HCT116 (cell line): ENCODE measurements around the gene CELF2. TPM values are rescaled to one million over a fixed set of nuclear protein-coding genes. Genes with fewer than 3 reads are reported as not detected.

Experiments
- ATAC-seq: fragments of 200-7000 bp; cut with Tn5 transposase; 2 replicates; pipeline ENCODE4 v1.9.1; 2020; ENCODE audit warnings: mild to moderate bottlenecking, moderate library complexity
- BruUV-seq: library from RNA; stranded (reverse); fragments of 400-500 nt; replicated peaks from 2 replicates; lab custom pipeline; 2021; lab: Mats Ljungman, UMichigan
- CTCF ChIA-PET: fragments of 300-600 bp; sonication (Branson Sonifier 250); formaldehyde crosslinking; loops from one replicate; lab custom pipeline; 2021; ENCODE audit warnings: antibody characterized with exemption; lab: Charles Lee
- POLR2A ChIA-PET: fragments of 300-600, 350-600 bp; sonication (Branson Sonifier 250); formaldehyde crosslinking; loops from one replicate; lab custom pipeline; 2021; ENCODE audit warnings: antibody characterized with exemption; lab: Charles Lee
- RAD21 ChIA-PET, 2 experiments: fragments of 300-600 bp; sonication (Branson Sonifier 250); formaldehyde crosslinking; loops; one replicate each; lab custom pipeline; 2023; ENCODE audit warnings: low total read pairs in 2 of 2; ENCODE audit not compliant: uncharacterized antibody in 2 of 2, unreplicated experiment in 2 of 2, low non-redundant PET in 1 of 2; lab: Charles Lee
- DNase-seq: peaks from one replicate; pipeline ENCODE4 v3.0.0-alpha.2; 2010; ENCODE audit warnings: low read depth, low spot score
- H2AFZ ChIP-seq: fragments of 200-600 bp; shearing (Covaris generic), sonication (generic); 2 replicates; pipeline ENCODE4 v1.6.1; 2017; ENCODE audit warnings: low read depth, mixed run types, mixed read lengths, antibody characterized with exemption, low read length; ENCODE audit not compliant: poor library complexity, severe bottlenecking
- H3K27ac ChIP-seq: 2 replicates; pipeline ENCODE4 v1.5.1; 2012; ENCODE audit warnings: low read depth, low read length
- H3K27me3 ChIP-seq: fragments of 200-600 bp; sonication (generic); 2 replicates; pipeline ENCODE4 v1.6.1; 2016; ENCODE audit warnings: mixed run types, low read length, mixed read lengths; ENCODE audit not compliant: insufficient read depth
- H3K36me3 ChIP-seq, 2 experiments: fragments of 200-500 bp in 1 of 2; fragments of 200-600 bp in 1 of 2; sonication (Bioruptor generic) in 1 of 2; sonication (generic) in 1 of 2; 2 replicates each; pipeline versions ENCODE4 v1.5.1 to v1.6.1; 2014 to 2016; ENCODE audit warnings: low read length in 2 of 2, inconsistent platforms in 1 of 2, mixed read lengths in 1 of 2, mixed run types in 1 of 2; ENCODE audit not compliant: insufficient read depth in 2 of 2, control insufficient read depth in 1 of 2
- H3K4me1 ChIP-seq, 2 experiments: fragments of 200-600 bp in 1 of 2; sonication (generic) in 1 of 2; 2 replicates each; pipeline versions ENCODE4 v1.5.1 to v1.6.1; 2012 to 2017; ENCODE audit warnings: low read length in 2 of 2, inconsistent platforms in 1 of 2, mild to moderate bottlenecking in 1 of 2, mixed read lengths in 1 of 2, mixed run types in 1 of 2, moderate library complexity in 1 of 2; ENCODE audit not compliant: insufficient read depth in 2 of 2, control insufficient read depth in 1 of 2
- H3K4me2 ChIP-seq: fragments of 200-600 bp; sonication (generic); 2 replicates; pipeline ENCODE4 v1.6.1; 2017; ENCODE audit warnings: mixed run types, low read length, mixed read lengths
- H3K4me3 ChIP-seq, 2 experiments: fragments of 200-600 bp in 1 of 2; sonication (generic) in 1 of 2; replicated peaks in 1 of 2; 2 replicates each; pipeline ENCODE4 v1.5.1; 2011 to 2016; ENCODE audit warnings: low read length in 2 of 2, control low read depth in 1 of 2, low read depth in 1 of 2, mild to moderate bottlenecking in 1 of 2, mixed read lengths in 1 of 2, mixed run types in 1 of 2
- H3K79me2 ChIP-seq: fragments of 200-600 bp; sonication (generic); 2 replicates; pipeline ENCODE4 v1.6.1; 2017; ENCODE audit warnings: mild to moderate bottlenecking, mixed run types, low read length, moderate library complexity, mixed read lengths; ENCODE audit not compliant: insufficient read depth
- H3K9ac ChIP-seq: fragments of 200-600 bp; sonication (generic); 2 replicates; pipeline ENCODE4 v1.6.1; 2016; ENCODE audit warnings: low read length, mixed read lengths
- H3K9me2 ChIP-seq: fragments of 200-600 bp; sonication (generic), shearing (Covaris generic); 2 replicates; pipeline ENCODE4 v1.6.1; 2017; ENCODE audit warnings: mixed run types, mild to moderate bottlenecking, moderate library complexity; ENCODE audit not compliant: insufficient read depth
- H3K9me3 ChIP-seq, 2 experiments: fragments of 200-500 bp in 1 of 2; fragments of 200-600 bp in 1 of 2; sonication (Bioruptor generic) in 1 of 2; sonication (generic) in 1 of 2; 2 replicates each; pipeline ENCODE4 v1.6.1; 2014 to 2017; ENCODE audit warnings: low read length in 2 of 2, mixed read lengths in 2 of 2, inconsistent platforms in 1 of 2, low read depth in 1 of 2, mild to moderate bottlenecking in 1 of 2, mixed run types in 1 of 2, moderate library complexity in 1 of 2; ENCODE audit not compliant: control insufficient read depth in 1 of 2, insufficient read depth in 1 of 2
- H4K20me1 ChIP-seq: fragments of 200-600 bp; sonication (generic), shearing (Covaris generic); 2 replicates; pipeline ENCODE4 v1.6.1; 2017; ENCODE audit warnings: mixed run types, mild to moderate bottlenecking, moderate library complexity; ENCODE audit not compliant: insufficient read depth
- CBX3 ChIP-seq: IDR thresholded peaks from 2 replicates; pipeline ENCODE4 v1.6.1; 2012; ENCODE audit warnings: low read depth
- EGR1 ChIP-seq: IDR thresholded peaks from 2 replicates; pipeline ENCODE4 v1.6.1; 2012; ENCODE audit warnings: low read depth
- ELF1 ChIP-seq: IDR thresholded peaks from 2 replicates; pipeline ENCODE4 v1.6.1; 2012; ENCODE audit warnings: low read depth, borderline replicate concordance
- EZH2 ChIP-seq: fragments of 200-600 bp; sonication (generic); IDR thresholded peaks from 2 replicates; pipeline ENCODE4 v1.6.1; 2017; ENCODE audit warnings: antibody characterized with exemption, mixed run types
- EZH2phosphoT487 ChIP-seq: fragments of 200-600 bp; IDR thresholded peaks from 2 replicates; pipeline ENCODE4 v1.6.1; 2018; ENCODE audit warnings: antibody characterized with exemption, borderline replicate concordance
- JUND ChIP-seq: IDR thresholded peaks from 2 replicates; pipeline ENCODE4 v1.6.1; 2012
- MAX ChIP-seq: IDR thresholded peaks from 2 replicates; pipeline ENCODE4 v1.6.1; 2012
- SIN3A ChIP-seq: IDR thresholded peaks from 2 replicates; pipeline ENCODE4 v1.6.1; 2012; ENCODE audit warnings: low read depth
- SRF ChIP-seq: IDR thresholded peaks from 2 replicates; pipeline ENCODE4 v1.6.1; 2012; ENCODE audit warnings: low read depth
- TCF7L2 ChIP-seq: IDR thresholded peaks from 2 replicates; pipeline ENCODE4 v1.7.0; 2011; ENCODE audit warnings: borderline replicate concordance, inconsistent platforms; ENCODE audit not compliant: insufficient read depth, insufficient read length; ENCODE audit errors: extremely low read depth
- intact Hi-C: fragments of 100-400 bp; cut with micrococcal nuclease; formaldehyde crosslinking; loops from 2 replicates; pipeline ENCODE4 v1.10.0; 2022
- total RNA-seq: library from RNA; stranded (reverse); gene quantifications from one replicate; pipeline ENCODE4 v1.2.1, GENCODE V29; 2021; ENCODE audit not compliant: unreplicated experiment
- TF ChIP-seq, protein P1 (sequence below): IDR thresholded peaks from 2 replicates; pipeline ENCODE4 v1.6.1; 2012; ENCODE audit warnings: low read depth
- TF ChIP-seq, protein P2 (sequence below), 3 experiments: fragments of 200-600 bp in 1 of 3; sonication (generic) in 1 of 3; IDR thresholded peaks in 2 of 3; conservative IDR thresholded peaks in 1 of 3; 2 replicates each; pipeline ENCODE4 v1.5.1; 2012 to 2017; ENCODE audit warnings: low read depth in 2 of 3, low read length in 2 of 3, antibody characterized with exemption in 1 of 3, borderline replicate concordance in 1 of 3, control low read depth in 1 of 3, mild to moderate bottlenecking in 1 of 3, mixed read lengths in 1 of 3, mixed run types in 1 of 3, moderate library complexity in 1 of 3; ENCODE audit not compliant: insufficient read depth in 1 of 3

CELF2 gene
- total RNA-seq, 1 experiment from 2014 or later, result 0.66 TPM

DNA sequence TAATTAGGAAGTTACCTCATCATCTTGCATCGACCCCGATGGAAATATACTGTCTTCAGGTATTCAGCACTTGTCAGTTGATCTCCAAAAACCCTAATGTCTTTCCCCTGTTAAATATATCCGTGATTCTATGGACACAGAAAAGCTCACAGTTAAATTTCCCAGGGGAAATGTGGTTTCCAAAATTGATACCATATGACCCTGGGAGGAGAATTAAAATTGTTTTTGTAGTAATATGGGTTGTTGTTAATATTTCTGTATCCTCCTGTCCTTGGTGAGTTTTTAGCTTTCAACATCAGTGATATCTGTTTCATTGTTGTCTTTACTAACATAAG lies 132.1 kb downstream of the CELF2 start:
- POLR2A ChIA-PET, result no interaction called here
- CTCF ChIA-PET, result no interaction called here

GRCh38 chr10:11150231-11150731 lies 132.6 kb downstream of the CELF2 start:
- DNase-seq (no peak), ATAC-seq (no peak)
- H4K20me1 ChIP-seq, result no peaks in the 10 kb centered on the region
- ChIA-PET POLR2A (no interaction called here), CTCF (no interaction called here), RAD21 (no interaction called here)
- no peak overlapping the region for H2AFZ ChIP-seq
- no TSS peak for BruUV-seq
- H3K27me3 ChIP-seq, result no peaks in the 10 kb centered on the region
- no peak overlapping the region for H3K27ac ChIP-seq
- no peaks in the 10 kb centered on the region for H3K36me3 ChIP-seq
- H3K4me3 ChIP-seq, result no peak overlapping the region
- H3K9ac ChIP-seq, result no peak overlapping the region
- H3K4me1 ChIP-seq, result no peaks in the 10 kb centered on the region
- no peak overlapping the region for H3K4me2 ChIP-seq
- intact Hi-C loops, result no loop called here
- H3K9me2 ChIP-seq, result no peaks in the 10 kb centered on the region
- no peaks in the 10 kb centered on the region for H3K9me3 ChIP-seq
- no peaks in the 10 kb centered on the region for H3K79me2 ChIP-seq
- TF ChIP-seq MAX (no peak), ELF1 (no peak), CBX3 (no peak), EZH2phosphoT487 (no peak), TCF7L2 (no peak), EZH2 (no peak), JUND (no peak)
- TF ChIP-seq, protein P1, sequence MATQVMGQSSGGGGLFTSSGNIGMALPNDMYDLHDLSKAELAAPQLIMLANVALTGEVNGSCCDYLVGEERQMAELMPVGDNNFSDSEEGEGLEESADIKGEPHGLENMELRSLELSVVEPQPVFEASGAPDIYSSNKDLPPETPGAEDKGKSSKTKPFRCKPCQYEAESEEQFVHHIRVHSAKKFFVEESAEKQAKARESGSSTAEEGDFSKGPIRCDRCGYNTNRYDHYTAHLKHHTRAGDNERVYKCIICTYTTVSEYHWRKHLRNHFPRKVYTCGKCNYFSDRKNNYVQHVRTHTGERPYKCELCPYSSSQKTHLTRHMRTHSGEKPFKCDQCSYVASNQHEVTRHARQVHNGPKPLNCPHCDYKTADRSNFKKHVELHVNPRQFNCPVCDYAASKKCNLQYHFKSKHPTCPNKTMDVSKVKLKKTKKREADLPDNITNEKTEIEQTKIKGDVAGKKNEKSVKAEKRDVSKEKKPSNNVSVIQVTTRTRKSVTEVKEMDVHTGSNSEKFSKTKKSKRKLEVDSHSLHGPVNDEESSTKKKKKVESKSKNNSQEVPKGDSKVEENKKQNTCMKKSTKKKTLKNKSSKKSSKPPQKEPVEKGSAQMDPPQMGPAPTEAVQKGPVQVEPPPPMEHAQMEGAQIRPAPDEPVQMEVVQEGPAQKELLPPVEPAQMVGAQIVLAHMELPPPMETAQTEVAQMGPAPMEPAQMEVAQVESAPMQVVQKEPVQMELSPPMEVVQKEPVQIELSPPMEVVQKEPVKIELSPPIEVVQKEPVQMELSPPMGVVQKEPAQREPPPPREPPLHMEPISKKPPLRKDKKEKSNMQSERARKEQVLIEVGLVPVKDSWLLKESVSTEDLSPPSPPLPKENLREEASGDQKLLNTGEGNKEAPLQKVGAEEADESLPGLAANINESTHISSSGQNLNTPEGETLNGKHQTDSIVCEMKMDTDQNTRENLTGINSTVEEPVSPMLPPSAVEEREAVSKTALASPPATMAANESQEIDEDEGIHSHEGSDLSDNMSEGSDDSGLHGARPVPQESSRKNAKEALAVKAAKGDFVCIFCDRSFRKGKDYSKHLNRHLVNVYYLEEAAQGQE, result no peak
- TF ChIP-seq, protein P2, sequence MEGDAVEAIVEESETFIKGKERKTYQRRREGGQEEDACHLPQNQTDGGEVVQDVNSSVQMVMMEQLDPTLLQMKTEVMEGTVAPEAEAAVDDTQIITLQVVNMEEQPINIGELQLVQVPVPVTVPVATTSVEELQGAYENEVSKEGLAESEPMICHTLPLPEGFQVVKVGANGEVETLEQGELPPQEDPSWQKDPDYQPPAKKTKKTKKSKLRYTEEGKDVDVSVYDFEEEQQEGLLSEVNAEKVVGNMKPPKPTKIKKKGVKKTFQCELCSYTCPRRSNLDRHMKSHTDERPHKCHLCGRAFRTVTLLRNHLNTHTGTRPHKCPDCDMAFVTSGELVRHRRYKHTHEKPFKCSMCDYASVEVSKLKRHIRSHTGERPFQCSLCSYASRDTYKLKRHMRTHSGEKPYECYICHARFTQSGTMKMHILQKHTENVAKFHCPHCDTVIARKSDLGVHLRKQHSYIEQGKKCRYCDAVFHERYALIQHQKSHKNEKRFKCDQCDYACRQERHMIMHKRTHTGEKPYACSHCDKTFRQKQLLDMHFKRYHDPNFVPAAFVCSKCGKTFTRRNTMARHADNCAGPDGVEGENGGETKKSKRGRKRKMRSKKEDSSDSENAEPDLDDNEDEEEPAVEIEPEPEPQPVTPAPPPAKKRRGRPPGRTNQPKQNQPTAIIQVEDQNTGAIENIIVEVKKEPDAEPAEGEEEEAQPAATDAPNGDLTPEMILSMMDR (IDR thresholded peaks at IDR 0.05 in 2 of 3, conservative IDR thresholded peaks at IDR 0.05 in 1 of 3; ENCODE audit: borderline replicate concordance in 1 of 3, insufficient read depth in 1 of 3, low read depth in 2 of 3, low read length in 2 of 3), result no peak

More for the DNA sequence above, 132.1 kb downstream of the CELF2 start:
- no peaks in the 10 kb centered on the region for H3K9me2 ChIP-seq
- no peak for ATAC-seq
- intact Hi-C loops, result no loop called here
- no peak overlapping the region for H3K4me3 ChIP-seq
- H3K9ac ChIP-seq, result no peak overlapping the region
- no peak overlapping the region for H3K27ac ChIP-seq
- no peak overlapping the region for H3K4me2 ChIP-seq
- no peaks in the 10 kb centered on the region for H4K20me1 ChIP-seq
- TF ChIP-seq EZH2 (no peak), ELF1 (no peak), SRF (no peak), JUND (no peak), CBX3 (no peak), EGR1 (no peak), SIN3A (no peak), TCF7L2 (no peak)
- no peaks in the 10 kb centered on the region for H3K9me3 ChIP-seq
- no peaks in the 10 kb centered on the region for H3K79me2 ChIP-seq
- H3K27me3 ChIP-seq, result no peaks in the 10 kb centered on the region
- RAD21 ChIA-PET, result no interaction called here
- H2AFZ ChIP-seq, result no peak overlapping the region
- no TSS peak for BruUV-seq
- no peaks in the 10 kb centered on the region for H3K4me1 ChIP-seq
- no peaks in the 10 kb centered on the region for H3K36me3 ChIP-seq
- no peak for DNase-seq
